ENCODE data around the gene ABLIM2. TPM values are rescaled to one million over a fixed set of nuclear protein-coding genes. Genes with fewer than 3 reads are reported as not detected.

ABLIM2 gene
- total RNA-seq, 1 donor: 0.63 TPM

DNA sequence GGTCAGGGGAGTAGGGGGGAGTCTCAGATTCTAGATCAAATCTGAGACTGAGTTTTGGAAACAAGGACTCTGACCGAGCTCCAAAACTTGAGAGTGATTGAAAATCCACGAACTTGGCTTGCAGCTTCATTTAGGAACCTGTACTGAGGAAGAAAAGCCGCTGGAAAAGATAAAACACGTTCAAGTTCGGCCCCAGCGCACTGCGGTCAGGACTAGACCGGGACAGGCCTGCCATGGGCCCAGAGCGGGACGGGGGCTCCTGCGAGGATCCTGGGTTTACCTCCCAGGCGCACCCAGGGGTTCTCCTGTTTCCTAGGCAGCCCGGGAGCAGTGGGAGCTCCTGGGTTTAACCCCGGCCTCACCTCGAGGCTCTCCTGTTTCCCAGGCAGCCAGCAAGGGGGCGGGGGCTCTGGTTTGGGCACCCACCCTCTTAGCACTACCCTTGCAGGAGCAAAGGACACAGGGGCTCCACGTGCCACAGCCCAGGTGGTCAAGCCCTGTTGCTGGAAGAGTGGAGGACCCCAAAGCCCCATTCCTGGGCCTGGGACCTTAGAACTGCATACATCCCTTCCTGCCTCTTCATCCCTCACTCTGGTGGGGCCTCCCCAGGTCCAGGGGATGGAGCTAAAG lies 74.5 kb downstream of the ABLIM2 start:
- no peak overlapping the region for H3K4me3 ChIP-seq (ENCODE audit: low read length)
- no peaks in the 10 kb centered on the region for H3K27me3 ChIP-seq (ENCODE audit: insufficient read depth, low read length)
- no peaks in the 10 kb centered on the region for H3K4me1 ChIP-seq (ENCODE audit: insufficient read depth, low read length)
- no peaks in the 10 kb centered on the region for H3K9me3 ChIP-seq (ENCODE audit: low read depth, low read length)

DNA sequence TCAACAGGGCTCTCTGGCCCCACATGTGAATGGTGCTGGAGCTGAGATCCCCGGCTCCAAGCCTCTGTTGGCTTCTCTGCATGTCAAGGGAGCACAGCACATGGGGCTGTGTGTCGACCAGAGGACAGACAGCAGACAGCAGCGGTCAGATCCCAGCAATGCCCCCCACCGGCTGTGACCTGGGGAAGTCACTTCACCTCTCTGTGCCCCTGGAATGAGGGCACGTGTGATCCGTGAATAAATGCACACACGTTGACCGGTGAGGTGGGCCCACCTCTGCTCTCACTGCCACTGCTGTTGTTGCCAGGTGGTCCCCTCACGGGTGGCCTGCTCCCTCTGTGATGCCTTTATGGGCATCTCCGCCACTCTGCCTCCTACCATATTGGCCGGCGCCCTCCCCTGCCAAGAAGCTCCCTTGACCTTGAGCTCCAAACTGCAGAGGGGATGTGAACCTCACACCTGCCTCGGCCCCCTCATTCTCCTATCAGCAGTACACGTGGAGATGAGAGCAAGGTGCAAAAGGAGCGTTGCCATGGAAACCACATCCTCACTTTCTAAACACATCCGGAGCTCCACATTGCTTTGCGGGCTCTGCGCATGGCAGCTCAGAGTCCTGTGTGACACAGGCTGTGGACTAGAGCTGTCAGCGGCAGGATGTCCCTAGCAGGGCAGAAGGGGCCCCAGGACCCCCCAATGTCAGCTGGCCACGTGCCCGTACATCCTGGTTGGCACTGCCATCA lies 75.4 kb downstream of the ABLIM2 start:
- no peaks in the 10 kb centered on the region for H3K4me1 ChIP-seq (ENCODE audit: insufficient read depth, low read length)
- H3K27me3 ChIP-seq (ENCODE audit: insufficient read depth, low read length): no peaks in the 10 kb centered on the region
- H3K9me3 ChIP-seq (ENCODE audit: low read depth, low read length): no peaks in the 10 kb centered on the region
- no peak overlapping the region for H3K4me3 ChIP-seq (ENCODE audit: low read length)

DNA sequence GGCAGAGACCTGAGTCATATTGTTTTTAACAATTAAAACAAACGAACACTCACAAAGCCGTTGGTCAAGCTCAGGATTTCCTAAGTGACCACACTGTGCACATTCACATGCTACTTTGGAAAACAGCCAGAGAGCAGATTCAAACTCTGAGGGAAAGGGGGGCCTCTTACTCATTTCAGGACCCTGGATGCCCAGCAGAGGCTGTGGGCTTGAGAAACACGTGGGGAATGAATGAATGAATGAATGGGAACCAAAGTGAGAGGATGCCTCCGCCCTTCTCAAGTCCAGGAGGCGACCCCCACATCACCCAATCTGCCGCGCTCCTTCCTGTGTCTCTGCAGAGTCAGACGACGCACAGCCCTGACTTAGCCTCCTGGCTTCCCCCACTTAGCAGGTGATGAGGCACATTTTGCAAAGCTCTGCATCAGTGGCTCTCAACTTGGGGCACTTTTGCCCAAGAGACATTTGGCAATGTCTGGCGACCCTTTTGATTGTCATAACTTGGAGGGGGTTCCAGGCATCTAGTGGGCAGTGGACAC lies 76.0 kb downstream of the ABLIM2 start:
- no peaks in the 10 kb centered on the region for H3K9me3 ChIP-seq (ENCODE audit: low read depth, low read length)
- no peak overlapping the region for H3K4me3 ChIP-seq (ENCODE audit: low read length)
- H3K27me3 ChIP-seq (ENCODE audit: insufficient read depth, low read length): no peaks in the 10 kb centered on the region
- H3K4me1 ChIP-seq (ENCODE audit: insufficient read depth, low read length): no peaks in the 10 kb centered on the region

DNA sequence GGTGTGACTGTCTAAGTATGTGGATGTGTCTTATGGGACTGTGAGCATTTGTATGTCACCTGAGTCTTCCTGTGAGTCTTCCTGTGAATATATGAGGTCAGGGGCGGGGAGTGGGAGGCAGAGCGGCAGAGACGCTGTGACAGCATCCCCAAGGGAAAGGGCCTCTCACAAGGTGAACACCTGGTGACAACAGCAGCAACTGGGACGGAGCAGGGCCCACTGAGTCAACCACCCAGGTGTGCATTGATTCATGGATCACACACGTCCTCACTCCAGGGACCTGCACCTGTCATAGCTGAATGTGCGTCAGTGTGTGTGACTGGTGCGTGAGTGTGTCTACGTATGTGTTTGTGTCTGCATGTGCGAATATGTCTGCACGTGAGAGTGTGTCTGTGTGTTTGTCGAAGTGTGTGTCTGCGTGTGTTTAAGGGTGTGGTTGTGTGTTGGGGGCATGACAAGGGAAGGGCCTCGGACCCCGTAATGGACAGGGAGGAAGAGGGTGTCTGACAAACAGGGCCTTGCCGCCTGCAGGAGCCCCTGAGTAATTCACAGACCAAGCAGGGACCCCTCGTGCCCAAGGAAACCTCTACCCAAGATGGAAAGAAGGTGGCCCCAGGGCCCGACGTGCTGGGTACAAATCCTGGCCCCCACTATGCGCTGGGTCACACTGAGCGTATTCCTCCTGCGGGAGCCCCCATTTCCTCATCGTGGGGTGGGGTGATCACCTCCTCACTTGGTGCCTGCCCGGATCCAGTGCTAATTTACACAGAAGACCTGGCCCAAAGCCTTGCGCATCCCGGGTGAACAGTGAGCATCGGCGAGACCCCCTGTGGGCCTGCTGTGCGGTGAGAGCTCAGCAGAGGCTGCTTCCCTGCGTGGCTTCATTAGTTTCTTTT lies 76.7 kb downstream of the ABLIM2 start:
- H3K4me1 ChIP-seq (ENCODE audit: insufficient read depth, low read length): no peaks in the 10 kb centered on the region
- H3K27me3 ChIP-seq (ENCODE audit: insufficient read depth, low read length): no peaks in the 10 kb centered on the region
- H3K4me3 ChIP-seq (ENCODE audit: low read length): no peak overlapping the region
- no peaks in the 10 kb centered on the region for H3K9me3 ChIP-seq (ENCODE audit: low read depth, low read length)

DNA sequence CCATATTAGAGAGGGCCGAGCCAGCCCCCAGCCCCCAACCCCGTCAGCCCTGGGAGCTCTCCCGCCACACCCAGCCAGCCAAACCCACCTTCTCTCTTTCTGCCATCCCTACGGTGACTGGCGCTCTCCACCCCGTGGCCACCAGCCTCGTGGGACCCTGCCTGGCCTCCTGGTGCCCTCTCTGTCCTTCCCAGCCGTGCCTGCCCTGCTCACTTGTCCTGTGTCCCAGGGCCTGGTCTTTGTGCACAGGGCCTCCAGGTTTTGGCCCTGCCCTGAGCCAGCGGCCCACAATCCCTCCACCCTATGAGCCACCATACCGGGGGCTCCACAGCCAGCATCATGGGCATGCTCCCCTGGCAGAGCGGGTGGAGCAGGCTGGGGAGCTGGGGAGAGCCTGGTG lies 77.4 kb downstream of the ABLIM2 start:
- H3K27me3 ChIP-seq (ENCODE audit: insufficient read depth, low read length): no peaks in the 10 kb centered on the region
- no peaks in the 10 kb centered on the region for H3K4me1 ChIP-seq (ENCODE audit: insufficient read depth, low read length)

DNA sequence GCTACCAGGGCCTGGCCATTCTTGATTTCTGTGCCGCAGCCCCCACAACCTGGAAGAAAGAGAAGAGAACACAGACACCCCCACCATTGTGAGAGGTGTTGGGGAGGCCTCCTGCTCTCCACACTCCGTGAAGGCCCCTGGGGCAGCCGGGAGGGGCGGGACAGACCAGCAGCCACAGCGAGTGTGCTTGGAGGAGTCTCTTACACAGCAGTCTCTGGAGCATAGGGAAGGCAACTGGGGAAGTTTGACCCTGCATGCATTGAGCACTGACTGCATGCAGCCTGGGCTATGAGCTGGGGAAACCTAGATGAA lies 77.9 kb downstream of the ABLIM2 start:
- H3K9me3 ChIP-seq (ENCODE audit: low read depth, low read length): no peaks in the 10 kb centered on the region
- H3K4me1 ChIP-seq (ENCODE audit: insufficient read depth, low read length): no peaks in the 10 kb centered on the region
- no peak overlapping the region for H3K4me3 ChIP-seq (ENCODE audit: low read length)
- no peaks in the 10 kb centered on the region for H3K27me3 ChIP-seq (ENCODE audit: insufficient read depth, low read length)

More for the DNA sequence above, 77.4 kb downstream of the ABLIM2 start:
- Histone ChIP-seq H3K4me3 (ENCODE audit: low read length) (no peak overlapping the region), H3K9me3 (ENCODE audit: low read depth, low read length) (no peaks in the 10 kb centered on the region)

DNA sequence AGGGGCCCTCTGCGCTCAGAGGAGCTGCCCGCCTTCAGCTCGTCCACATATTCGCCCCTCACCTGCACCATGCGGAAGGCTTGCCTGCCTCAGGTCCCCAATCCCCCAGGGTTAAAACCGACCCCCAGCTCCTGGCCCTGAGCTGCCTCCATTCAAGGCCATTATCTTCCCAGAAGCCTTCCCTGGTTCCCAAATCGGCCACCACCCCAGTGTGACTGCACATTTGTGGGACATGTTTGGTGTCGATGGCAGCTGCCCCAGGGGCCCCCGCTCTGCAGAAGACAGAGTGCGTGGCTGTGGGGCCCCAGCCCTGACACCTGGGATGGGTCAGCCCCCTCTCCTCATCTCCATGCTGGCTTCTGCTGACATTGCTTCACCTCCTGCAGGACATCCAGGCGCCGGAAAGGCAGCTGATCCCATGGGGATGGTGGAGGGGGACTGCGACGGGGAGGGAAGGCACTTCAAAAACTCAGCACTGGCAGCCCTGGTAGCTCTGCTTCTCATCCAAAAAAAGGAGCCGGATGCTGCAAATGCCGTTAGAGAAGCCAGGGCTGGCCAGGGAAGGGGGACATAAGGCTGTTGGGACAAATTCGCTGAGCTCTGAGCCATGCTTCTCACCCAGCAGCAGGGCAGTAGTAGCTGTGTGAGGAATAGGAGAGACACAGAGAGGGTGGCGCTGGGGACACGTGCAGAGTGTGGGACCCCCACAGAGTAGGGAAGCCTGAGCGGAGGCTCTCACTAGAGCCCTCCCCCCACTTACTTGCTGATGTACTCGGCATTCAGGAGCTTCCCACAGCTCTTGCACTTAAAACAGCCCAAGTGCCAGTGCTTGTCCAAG lies 78.5 kb downstream of the ABLIM2 start:
- no peaks in the 10 kb centered on the region for H3K9me3 ChIP-seq (ENCODE audit: low read depth, low read length)
- no peak overlapping the region for H3K4me3 ChIP-seq (ENCODE audit: low read length)
- H3K4me1 ChIP-seq (ENCODE audit: insufficient read depth, low read length): no peaks in the 10 kb centered on the region
- H3K27me3 ChIP-seq (ENCODE audit: insufficient read depth, low read length): no peaks in the 10 kb centered on the region

DNA sequence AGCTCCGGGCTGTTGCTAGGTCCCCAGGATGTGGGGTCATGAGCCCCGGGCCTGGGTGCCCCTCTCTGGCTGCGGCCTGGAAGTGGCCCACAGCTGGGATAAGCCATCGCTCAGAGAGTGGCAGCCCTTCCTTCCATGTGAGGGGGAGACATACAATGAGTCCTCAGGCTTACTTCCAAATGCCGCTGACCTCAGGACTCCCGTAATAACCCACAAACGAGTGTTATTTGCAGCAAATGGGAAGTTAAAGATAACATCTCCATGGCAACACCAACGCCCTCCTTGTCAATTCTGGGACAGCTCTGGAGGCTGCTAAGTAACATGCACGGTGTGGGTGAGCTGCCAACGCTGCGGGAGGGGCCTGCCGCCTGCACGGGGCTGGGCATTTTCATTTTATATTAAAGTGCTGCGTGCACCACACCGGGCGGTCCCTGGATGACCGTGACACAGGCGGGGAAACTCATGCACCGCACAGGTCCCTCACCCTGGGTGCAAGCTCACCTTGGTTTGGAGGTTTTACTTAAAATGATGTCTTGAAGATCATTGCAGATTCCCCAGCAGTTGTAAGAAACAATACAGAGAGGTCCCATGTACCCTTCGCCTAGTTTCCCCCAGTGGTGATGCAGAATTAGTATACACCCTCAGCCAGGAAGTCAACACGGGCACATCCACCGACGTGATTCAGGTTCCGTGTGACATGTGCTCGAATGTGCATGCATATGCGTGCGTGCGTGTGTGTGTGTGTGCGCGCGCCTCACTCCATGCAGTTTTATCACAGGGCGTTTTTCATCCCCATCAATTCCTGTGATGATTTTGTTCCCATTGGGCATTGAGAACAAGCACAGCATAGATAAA lies 79.4 kb downstream of the ABLIM2 start:
- Histone ChIP-seq H3K4me1 (ENCODE audit: insufficient read depth, low read length) (no peaks in the 10 kb centered on the region), H3K9me3 (ENCODE audit: low read depth, low read length) (no peaks in the 10 kb centered on the region), H3K27me3 (ENCODE audit: insufficient read depth, low read length) (no peaks in the 10 kb centered on the region), H3K4me3 (ENCODE audit: low read length) (no peak overlapping the region)

DNA sequence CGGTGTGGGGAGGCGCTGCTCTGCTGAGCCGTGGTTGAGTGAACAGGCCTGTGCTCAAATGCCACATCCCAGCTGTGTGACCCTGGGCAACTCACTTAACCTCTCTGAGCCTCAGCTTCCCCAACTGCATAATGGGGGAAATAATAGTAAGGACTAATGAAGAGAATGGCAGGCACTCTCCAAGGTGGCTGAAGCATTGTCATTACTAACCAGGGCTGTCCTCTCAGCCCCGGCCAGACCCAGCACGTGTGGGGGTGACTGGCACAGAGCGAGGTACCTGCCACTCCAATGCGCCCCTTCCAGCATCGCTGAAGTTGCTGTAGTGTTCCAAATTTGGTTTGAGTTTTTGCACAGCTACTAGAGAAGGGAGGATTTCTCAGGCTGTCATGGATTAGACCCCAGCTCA lies 80.0 kb downstream of the ABLIM2 start:
- no peaks in the 10 kb centered on the region for H3K27me3 ChIP-seq (ENCODE audit: insufficient read depth, low read length)

DNA sequence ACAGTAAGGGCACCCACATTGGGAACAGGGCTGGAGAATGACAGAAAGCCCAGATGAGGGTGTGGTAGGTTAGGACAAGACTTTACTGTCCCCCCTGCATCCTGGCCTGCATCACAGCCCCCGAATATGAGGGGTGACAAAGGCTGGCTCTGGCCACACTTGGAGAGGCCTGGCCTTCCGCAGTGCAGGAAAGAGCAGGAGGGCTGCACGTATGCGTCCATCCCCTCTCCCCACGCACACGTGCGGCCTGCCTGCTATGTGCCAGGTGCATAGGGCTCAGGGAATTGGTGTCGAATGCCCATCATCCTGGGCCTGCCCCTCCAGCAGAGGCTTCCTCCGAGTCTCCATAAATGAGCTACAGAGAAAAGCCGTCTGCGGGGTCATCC lies 80.5 kb downstream of the ABLIM2 start:
- no peaks in the 10 kb centered on the region for H3K9me3 ChIP-seq (ENCODE audit: low read depth, low read length)

More for the DNA sequence above, 80.0 kb downstream of the ABLIM2 start:
- Histone ChIP-seq H3K9me3 (ENCODE audit: low read depth, low read length) (no peaks in the 10 kb centered on the region), H3K4me3 (ENCODE audit: low read length) (no peak overlapping the region), H3K4me1 (ENCODE audit: insufficient read depth, low read length) (no peaks in the 10 kb centered on the region)

DNA sequence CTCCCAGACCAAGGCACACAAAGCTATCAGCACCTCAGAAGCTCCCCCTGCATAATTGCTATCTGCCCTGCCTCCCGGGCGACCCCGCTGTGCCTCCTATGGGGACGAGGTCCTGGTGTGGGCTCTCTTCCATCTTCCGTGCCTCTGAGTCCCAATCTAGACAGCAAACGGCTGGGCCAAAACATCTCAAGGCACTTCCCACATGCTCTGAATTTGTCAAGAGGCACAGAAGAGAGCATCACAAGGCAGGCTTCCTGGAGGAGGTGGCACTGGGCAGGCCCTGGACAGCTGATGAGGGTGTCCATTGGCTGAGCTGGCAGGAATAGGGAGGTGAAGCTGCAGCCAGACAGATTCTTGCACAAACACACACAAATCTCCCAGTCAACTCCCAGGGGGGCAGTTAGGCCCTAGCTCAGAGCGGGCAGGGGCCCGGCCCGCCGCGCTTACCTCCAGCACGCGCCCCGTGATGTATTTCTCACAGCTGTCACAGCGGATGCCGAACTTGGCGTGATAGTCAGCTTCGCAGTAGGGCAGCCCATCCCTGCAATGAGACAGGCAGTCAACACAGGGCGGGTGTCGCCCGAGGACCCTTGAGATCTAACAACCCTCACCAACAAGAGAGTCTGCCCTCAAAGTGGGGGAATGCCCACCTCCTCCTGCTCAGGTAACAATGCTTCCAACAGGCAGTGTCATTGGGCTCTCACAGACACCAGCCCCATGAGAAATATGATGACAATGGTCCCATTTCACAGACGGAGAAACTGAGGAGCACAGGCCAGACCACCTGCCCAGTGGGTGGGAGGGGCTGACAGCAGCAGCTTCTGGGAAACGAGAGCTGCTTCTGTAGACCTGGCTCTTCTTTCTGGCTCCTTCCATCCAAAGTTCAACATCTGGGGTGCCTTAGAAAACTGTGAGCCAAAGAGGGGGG lies 81.2 kb downstream of the ABLIM2 start:
- Histone ChIP-seq H3K4me1 (ENCODE audit: insufficient read depth, low read length) (no peaks in the 10 kb centered on the region), H3K27me3 (ENCODE audit: insufficient read depth, low read length) (no peaks in the 10 kb centered on the region), H3K4me3 (ENCODE audit: low read length) (no peak overlapping the region)

More for the DNA sequence above, 80.5 kb downstream of the ABLIM2 start:
- H3K27me3 ChIP-seq (ENCODE audit: insufficient read depth, low read length): no peaks in the 10 kb centered on the region
- H3K4me3 ChIP-seq (ENCODE audit: low read length): no peak overlapping the region
- H3K4me1 ChIP-seq (ENCODE audit: insufficient read depth, low read length): no peaks in the 10 kb centered on the region

DNA sequence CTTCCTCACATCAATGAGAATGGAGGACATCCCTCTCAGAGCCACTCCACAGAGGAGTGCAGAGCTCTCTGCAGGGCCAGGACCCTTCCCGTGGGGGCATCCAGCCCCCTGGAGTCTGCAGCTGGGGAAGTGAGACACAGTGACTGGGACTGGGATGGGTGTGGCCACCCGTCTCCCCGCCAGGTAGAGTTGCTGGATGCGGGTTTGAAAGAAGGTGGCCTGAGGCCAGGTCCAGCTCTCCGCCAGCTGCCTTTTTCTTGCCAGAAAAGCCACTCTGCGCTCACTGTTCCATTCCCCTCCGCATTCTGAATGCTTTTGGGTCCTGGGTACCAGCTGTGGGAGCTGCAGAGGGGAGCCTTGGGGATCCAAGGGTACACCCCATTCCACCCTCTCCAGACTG lies 82.6 kb downstream of the ABLIM2 start:
- Histone ChIP-seq H3K4me3 (ENCODE audit: low read length) (no peak overlapping the region), H3K9me3 (ENCODE audit: low read depth, low read length) (no peaks in the 10 kb centered on the region), H3K4me1 (ENCODE audit: insufficient read depth, low read length) (no peaks in the 10 kb centered on the region), H3K27me3 (ENCODE audit: insufficient read depth, low read length) (no peaks in the 10 kb centered on the region)

More for the DNA sequence above, 81.2 kb downstream of the ABLIM2 start:
- no peaks in the 10 kb centered on the region for H3K9me3 ChIP-seq (ENCODE audit: low read depth, low read length)

Data from mononuclear cell (primary cell).